Heart left ventricle (tissue), 16 donors: Measurements from ENCODE around the gene CHAT. TPM values are rescaled to one million over a fixed set of nuclear protein-coding genes. Genes with fewer than 3 reads are reported as not detected.

Experiments
- ATAC-seq, 4 donors: fragments of 200-7000 bp; cut with Tn5 transposase; one replicate each; pipeline ENCODE4 v1.9.1; 2020 to 2022; ENCODE audit warnings: moderate library complexity in 4 of 4, mild to moderate bottlenecking in 3 of 4, moderate number of reproducible peaks in 1 of 4
- DNase-seq, 5 donors: peaks; one replicate each; pipeline ENCODE4 v3.0.0-alpha.2; 2020
- H3K27ac ChIP-seq, 12 donors: fragments of 200-600 bp; sonication (generic) in 4 of 12; one replicate each; pipeline versions ENCODE4 v1.5.0 to v1.8.0; 2016 to 2022; ENCODE audit warnings: mild to moderate bottlenecking in 2 of 12
- H3K27me3 ChIP-seq, 9 donors: fragments of 200-600 bp; sonication (generic) in 2 of 9; one replicate each; pipeline versions ENCODE4 v1.5.1 to v1.8.0; 2016 to 2022; ENCODE audit warnings: mild to moderate bottlenecking in 3 of 9
- H3K36me3 ChIP-seq, 9 donors: fragments of 200-600 bp; sonication (generic) in 2 of 9; one replicate each; pipeline versions ENCODE4 v1.5.0 to v1.8.0; 2018 to 2022; ENCODE audit warnings: mild to moderate bottlenecking in 2 of 9
- H3K4me1 ChIP-seq, 12 donors: fragments of 200-600 bp; sonication (generic) in 4 of 12; one replicate each; pipeline versions ENCODE4 v1.5.0 to v1.8.0; 2016 to 2022; ENCODE audit warnings: mild to moderate bottlenecking in 3 of 12
- H3K4me3 ChIP-seq, 12 donors: fragments of 200-600 bp; sonication (generic) in 4 of 12; one replicate each; pipeline versions ENCODE4 v1.5.0 to v1.8.0; 2017 to 2022; ENCODE audit warnings: mild to moderate bottlenecking in 9 of 12, moderate library complexity in 4 of 12
- H3K9me3 ChIP-seq, 12 donors: fragments of 200-600 bp; sonication (generic) in 4 of 12; one replicate each; pipeline versions ENCODE4 v1.5.0 to v1.8.0; 2016 to 2022; ENCODE audit warnings: mild to moderate bottlenecking in 1 of 12
- CTCF ChIP-seq, 12 donors: fragments of 200-600 bp; sonication (generic) in 4 of 12; IDR thresholded peaks; one replicate each; pipeline versions ENCODE4 v1.5.0 to v1.8.0; 2018 to 2022; ENCODE audit warnings: antibody characterized with exemption in 12 of 12, mild to moderate bottlenecking in 5 of 12
- POLR2A ChIP-seq, 2 donors: fragments of 450-650 bp; IDR thresholded peaks; one replicate each; pipeline ENCODE4 v1.6.1; 2017; ENCODE audit warnings: antibody characterized with exemption in 2 of 2, mild to moderate bottlenecking in 2 of 2, moderate library complexity in 2 of 2
- WGBS, 4 donors: extraction: QIAGEN DNeasy Blood & Tissue Kit in 2 of 4; methylation state at CpG; one replicate each; pipeline versions ENCODE4 v1.1.5 to v1.1.7; 2013 to 2018; 5-methylcytosine and 5-hydroxymethylcytosine counted together
- intact Hi-C, 10 donors: fragments of 100-400 bp; cut with DNase I; formaldehyde crosslinking; loops; one replicate each; pipeline versions ENCODE4 v1.11.1 to v1.14.2; 2022
- polyA plus RNA-seq, 2 donors: library from polyadenylated mRNA; stranded (reverse); fragments of 200-250 nt; gene quantifications; one replicate each; pipeline ENCODE4 v1.2.3, GENCODE V29; 2013
- total RNA-seq, 9 donors: library from RNA; depleted of rRNA in 2 of 9; stranded (reverse); fragments of >200 nt in 2 of 9; fragmentation: NEBNext Ultra II Directional in 3 of 9; extraction: Animal tissue kit (Norgen Biotek cat#: 25700) in 3 of 9; gene quantifications; one replicate each; pipeline versions ENCODE4 v1.1.0 to v1.2.4, GENCODE V29; 2016 to 2023
- donor health status: ischemic (EF 13 %, LVEDD 7.1; RV severe dilation, severe dysfunction).
- donor health status: healthy with polysubstance abuse.
- donor health status: DM: no; HTN: yes; CAD: no.
- donor health status: DM: no; HTN: no; CAD: no.
- donor health status: ischemic (EF 25% LVEDD 6.9; RV normal size, moderate dysfunction).
- donor health status: ischemic (EF 25% LVEDD 5.7; RV mildly dilated, moderate dysfunction).
- donor health status: healthy.
- donor health status: DM: yes; HTN: yes; CAD: no.
- donor health status: ischemic (EF 35%, LVEDD 5.7; RV mildly dilated, moderate dysfunction).
- donor health status: nonischemic (EF 11% LVEDD 7.7; RV severe dilation, severe dysfunction).
- donor health status: DM: yes; HTN: yes; CAD: no.
- donor health status: PGD.
- donor health status: ischemic (EF 29% LVEDD 5.4; RV normal size, mild dysfunction).
- donor health status: nonischemic (EF 23%, LVEDD 6.1; RV moderate dilation, normal function).

CHAT gene
- total and polyA plus RNA-seq, 11 donors, result not detected

- Histone ChIP-seq H3K4me1 (peaks cover 0 to 47% (median 5%) of the 10 kb centered on the region in 12 donors), H3K27me3 (peaks cover 53 to 93% (median 89%) of the 10 kb centered on the region in 9 donors), H3K9me3 (no peaks in the 10 kb centered on the region), H3K27ac (no peak overlapping the region), H3K4me3 (peak overlapping the region in 2 of 12 donors; percentile 4 to 7), H3K36me3 (no peaks in the 10 kb centered on the region)
- ATAC-seq (no peak), DNase-seq (no peak)
- 3 to 8% (median 4%) methylated on average over 25 to 63 of the region's 63 CpGs for WGBS, 4 donors
- intact Hi-C loops, result no loop called here
- no peak for TF ChIP-seq POLR2A (IDR thresholded peaks at IDR 0.05)
- TF ChIP-seq CTCF (IDR thresholded peaks at IDR 0.05), result no peak
These were observed 2.5 kb upstream of the CHAT start for GRCh38 chr10:49611166-49611815.

GRCh38 chr10:49611816-49612512 lies 1.9 kb upstream of the CHAT start:
- DNase-seq (peak in 1 of 5 donors; percentile 13), ATAC-seq (no peak)
- 6 to 8% (median 7%) methylated on average over 31 to 53 of the region's 53 CpGs for WGBS, 4 donors
- no peak overlapping the region for H3K4me3 ChIP-seq
- TF ChIP-seq CTCF (IDR thresholded peaks at IDR 0.05) (no peak), POLR2A (IDR thresholded peaks at IDR 0.05) (no peak)
- H3K27me3 ChIP-seq, result peaks cover 57 to 99% (median 93%) of the 10 kb centered on the region in 9 donors
- H3K9me3 ChIP-seq, result no peaks in the 10 kb centered on the region
- H3K4me1 ChIP-seq, result peaks cover 0 to 43% (median 5%) of the 10 kb centered on the region in 12 donors
- no peaks in the 10 kb centered on the region for H3K36me3 ChIP-seq
- H3K27ac ChIP-seq, result no peak overlapping the region
- intact Hi-C loops, result no loop called here

GRCh38 chr10:49612513-49613164 lies 1.2 kb upstream of the CHAT start:
- ATAC-seq (no peak), DNase-seq (peak in 1 of 5 donors; percentile 10)
- Histone ChIP-seq H3K36me3 (no peaks in the 10 kb centered on the region), H3K4me1 (peaks cover 0 to 39% (median 5%) of the 10 kb centered on the region in 12 donors), H3K27ac (no peak overlapping the region), H3K9me3 (no peaks in the 10 kb centered on the region), H3K4me3 (no peak overlapping the region), H3K27me3 (peaks cover 57 to 100% (median 91%) of the 10 kb centered on the region in 9 donors)
- 1 to 6% (median 6%) methylated on average over 20 to 29 of the region's 29 CpGs for WGBS, 4 donors
- intact Hi-C loops, result no loop called here
- no peak for TF ChIP-seq CTCF (IDR thresholded peaks at IDR 0.05)
- no peak for TF ChIP-seq POLR2A (IDR thresholded peaks at IDR 0.05)
